Caco-2 (cell line): ENCODE measurements around the gene HINT1. TPM values are rescaled to one million over a fixed set of nuclear protein-coding genes. Genes with fewer than 3 reads are reported as not detected.

ENCODE experiments used
- BruUV-seq: library from RNA; stranded (reverse); fragments of 400-500 nt; replicated peaks from 2 replicates; lab custom pipeline; 2021; lab: Mats Ljungman, UMichigan
- CTCF ChIA-PET: fragments of 300-600 bp; sonication (Branson Sonifier 250); formaldehyde crosslinking; loops from one replicate; lab custom pipeline; 2022; ENCODE audit warnings: antibody characterized with exemption; lab: Charles Lee
- POLR2A ChIA-PET: fragments of 300-600 bp; sonication (Branson Sonifier 250); formaldehyde crosslinking; loops from one replicate; lab custom pipeline; 2022; ENCODE audit warnings: antibody characterized with exemption; lab: Charles Lee
- DNase-seq, 2 experiments: peaks; one replicate each; pipeline versions ENCODE4 v3.0.0 to v3.0.0-alpha.2; 2020 to 2022
- H3K27me3 ChIP-seq: replicated peaks from 2 replicates; pipeline ENCODE4 v1.6.0; 2011; ENCODE audit warnings: low read length; ENCODE audit not compliant: control insufficient read depth, insufficient read depth
- H3K36me3 ChIP-seq: 2 replicates; pipeline ENCODE4 v1.5.1; 2011; ENCODE audit warnings: low read length; ENCODE audit not compliant: control insufficient read depth, insufficient read depth
- H3K4me1 ChIP-seq: fragments of 250-450 bp; sonication (Bioruptor Pico); 2 replicates; pipeline ENCODE4 v1.5.1; 2020; ENCODE audit warnings: mild to moderate bottlenecking
- H3K4me3 ChIP-seq: 2 replicates; pipeline ENCODE4 v1.5.1; 2011; ENCODE audit warnings: low read depth, mild to moderate bottlenecking, control low read depth, low read length
- H3K9me3 ChIP-seq: fragments of 250-450 bp; sonication (Bioruptor Pico); 2 replicates; pipeline ENCODE4 v1.5.1; 2020; ENCODE audit warnings: mild to moderate bottlenecking, moderate library complexity
- H3K27ac Mint-ChIP-seq: one replicate; pipeline ENCODE4 v1.8.0; 2022; ENCODE audit warnings: mixed read lengths; ENCODE audit not compliant: unreplicated experiment
- H3K27me3 Mint-ChIP-seq: one replicate; pipeline ENCODE4 v1.8.0; 2022; ENCODE audit warnings: mixed read lengths; ENCODE audit not compliant: insufficient read depth, unreplicated experiment
- H3K36me3 Mint-ChIP-seq: one replicate; pipeline ENCODE4 v1.8.0; 2022; ENCODE audit warnings: mild to moderate bottlenecking, mixed read lengths; ENCODE audit not compliant: insufficient read depth, unreplicated experiment
- H3K4me1 Mint-ChIP-seq: one replicate; pipeline ENCODE4 v1.8.0; 2022; ENCODE audit warnings: low read depth, mixed read lengths; ENCODE audit not compliant: unreplicated experiment
- H3K4me3 Mint-ChIP-seq: one replicate; pipeline ENCODE4 v1.8.0; 2022; ENCODE audit warnings: mild to moderate bottlenecking, moderate library complexity, mixed read lengths; ENCODE audit not compliant: unreplicated experiment
- H3K9me3 Mint-ChIP-seq: one replicate; pipeline ENCODE4 v1.8.0; 2022; ENCODE audit warnings: mixed read lengths; ENCODE audit not compliant: unreplicated experiment
- intact Hi-C: fragments of 100-400 bp; cut with micrococcal nuclease; formaldehyde crosslinking; loops from one replicate; pipeline ENCODE4 v1.10.0; 2022; ENCODE audit not compliant: unreplicated experiment
- total RNA-seq: library from RNA; stranded (reverse); gene quantifications from 2 replicates; pipeline ENCODE4 v1.2.3, GENCODE V29; 2022
- TF ChIP-seq, protein P1 (sequence below), 2 experiments: fragments of 200-600 bp in 1 of 2; IDR thresholded peaks; 1 replicate in 1 of 2; 2 replicates in 1 of 2; pipeline versions ENCODE4 v1.5.1 to v1.8.0; 2011 to 2022; ENCODE audit warnings: antibody characterized with exemption in 1 of 2, control low read depth in 1 of 2, inconsistent platforms in 1 of 2, low read depth in 1 of 2, low read length in 1 of 2, mild to moderate bottlenecking in 1 of 2, moderate library complexity in 1 of 2; ENCODE audit not compliant: insufficient read depth in 1 of 2, severe bottlenecking in 1 of 2, unreplicated experiment in 1 of 2

The HINT1 gene
- total RNA-seq, 1 experiment from 2014 or later: 228 TPM

DNA sequence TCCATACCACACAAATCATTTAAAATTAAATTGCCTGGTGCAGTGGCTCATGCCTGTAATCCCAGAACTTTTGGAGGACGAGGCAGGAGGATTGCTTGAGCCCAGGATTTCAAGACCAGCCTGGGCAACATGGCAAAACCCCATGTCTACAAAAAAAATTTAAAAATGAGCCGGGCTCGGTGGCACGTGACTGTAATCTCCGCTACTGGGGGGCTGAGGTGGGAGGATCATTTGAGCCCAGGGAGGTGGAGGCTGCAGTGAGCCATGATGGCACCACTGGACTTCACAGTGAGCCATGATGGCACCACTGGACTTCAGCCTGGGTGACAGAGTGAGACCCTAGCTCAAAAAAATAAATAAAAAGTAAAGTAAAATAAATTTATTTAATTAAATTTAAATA, 46.6 kb upstream of the HINT1 start:
- BruUV-seq: no TSS peak
- Mint-ChIP-seq H3K9me3 (no peaks in the 10 kb centered on the region), H3K4me1 (no peaks in the 10 kb centered on the region), H3K27ac (no peak overlapping the region), H3K36me3 (no peaks in the 10 kb centered on the region), H3K4me3 (no peak overlapping the region), H3K27me3 (no peaks in the 10 kb centered on the region)
- Histone ChIP-seq H3K4me3 (no peak overlapping the region), H3K27me3 (no peaks in the 10 kb centered on the region), H3K36me3 (no peaks in the 10 kb centered on the region), H3K4me1 (no peaks in the 10 kb centered on the region), H3K9me3 (no peaks in the 10 kb centered on the region)
- ChIA-PET POLR2A (no interaction called here), CTCF (no interaction called here)
- TF ChIP-seq, protein P1, sequence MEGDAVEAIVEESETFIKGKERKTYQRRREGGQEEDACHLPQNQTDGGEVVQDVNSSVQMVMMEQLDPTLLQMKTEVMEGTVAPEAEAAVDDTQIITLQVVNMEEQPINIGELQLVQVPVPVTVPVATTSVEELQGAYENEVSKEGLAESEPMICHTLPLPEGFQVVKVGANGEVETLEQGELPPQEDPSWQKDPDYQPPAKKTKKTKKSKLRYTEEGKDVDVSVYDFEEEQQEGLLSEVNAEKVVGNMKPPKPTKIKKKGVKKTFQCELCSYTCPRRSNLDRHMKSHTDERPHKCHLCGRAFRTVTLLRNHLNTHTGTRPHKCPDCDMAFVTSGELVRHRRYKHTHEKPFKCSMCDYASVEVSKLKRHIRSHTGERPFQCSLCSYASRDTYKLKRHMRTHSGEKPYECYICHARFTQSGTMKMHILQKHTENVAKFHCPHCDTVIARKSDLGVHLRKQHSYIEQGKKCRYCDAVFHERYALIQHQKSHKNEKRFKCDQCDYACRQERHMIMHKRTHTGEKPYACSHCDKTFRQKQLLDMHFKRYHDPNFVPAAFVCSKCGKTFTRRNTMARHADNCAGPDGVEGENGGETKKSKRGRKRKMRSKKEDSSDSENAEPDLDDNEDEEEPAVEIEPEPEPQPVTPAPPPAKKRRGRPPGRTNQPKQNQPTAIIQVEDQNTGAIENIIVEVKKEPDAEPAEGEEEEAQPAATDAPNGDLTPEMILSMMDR (IDR thresholded peaks at IDR 0.05; ENCODE audit: insufficient read depth in 1 of 2, low read depth in 1 of 2, low read length in 1 of 2, severe bottlenecking in 1 of 2, unreplicated experiment in 1 of 2): no peak
- intact Hi-C loops: no loop called here
- DNase-seq: no peak

DNA sequence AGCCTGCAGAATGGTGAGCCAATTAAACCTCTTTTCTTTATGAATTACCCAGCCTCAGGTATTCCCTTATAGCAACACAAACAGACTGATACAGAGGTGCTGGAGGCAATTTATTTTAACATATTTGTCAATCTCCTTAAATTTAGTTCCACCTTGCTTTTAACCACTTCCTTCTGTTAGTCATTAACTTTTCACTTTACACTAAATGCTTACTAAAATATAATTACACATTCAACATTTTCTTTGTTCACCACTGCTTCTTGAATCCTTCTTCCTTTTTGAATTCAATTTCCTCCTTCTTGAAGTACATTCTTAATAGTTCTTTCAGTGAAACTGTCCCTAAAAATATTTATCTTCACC, 45.1 kb upstream of the HINT1 start:
- intact Hi-C loops: no loop called here
- H3K27me3 ChIP-seq: no peaks in the 10 kb centered on the region
- H3K4me3 Mint-ChIP-seq: no peak overlapping the region
- H3K4me1 ChIP-seq: no peaks in the 10 kb centered on the region
- no peak overlapping the region for H3K4me3 ChIP-seq
- DNase-seq: no peak
- TF ChIP-seq, protein P1 (IDR thresholded peaks at IDR 0.05; ENCODE audit: insufficient read depth in 1 of 2, low read depth in 1 of 2, low read length in 1 of 2, severe bottlenecking in 1 of 2, unreplicated experiment in 1 of 2): no peak
- ChIA-PET CTCF (no interaction called here), POLR2A (no interaction called here)
- H3K9me3 ChIP-seq: no peaks in the 10 kb centered on the region
- H3K36me3 ChIP-seq: no peaks in the 10 kb centered on the region
- no peaks in the 10 kb centered on the region for H3K4me1 Mint-ChIP-seq
- no peaks in the 10 kb centered on the region for H3K9me3 Mint-ChIP-seq
- no peaks in the 10 kb centered on the region for H3K36me3 Mint-ChIP-seq
- no peaks in the 10 kb centered on the region for H3K27me3 Mint-ChIP-seq
- no TSS peak for BruUV-seq
- H3K27ac Mint-ChIP-seq: no peak overlapping the region

DNA sequence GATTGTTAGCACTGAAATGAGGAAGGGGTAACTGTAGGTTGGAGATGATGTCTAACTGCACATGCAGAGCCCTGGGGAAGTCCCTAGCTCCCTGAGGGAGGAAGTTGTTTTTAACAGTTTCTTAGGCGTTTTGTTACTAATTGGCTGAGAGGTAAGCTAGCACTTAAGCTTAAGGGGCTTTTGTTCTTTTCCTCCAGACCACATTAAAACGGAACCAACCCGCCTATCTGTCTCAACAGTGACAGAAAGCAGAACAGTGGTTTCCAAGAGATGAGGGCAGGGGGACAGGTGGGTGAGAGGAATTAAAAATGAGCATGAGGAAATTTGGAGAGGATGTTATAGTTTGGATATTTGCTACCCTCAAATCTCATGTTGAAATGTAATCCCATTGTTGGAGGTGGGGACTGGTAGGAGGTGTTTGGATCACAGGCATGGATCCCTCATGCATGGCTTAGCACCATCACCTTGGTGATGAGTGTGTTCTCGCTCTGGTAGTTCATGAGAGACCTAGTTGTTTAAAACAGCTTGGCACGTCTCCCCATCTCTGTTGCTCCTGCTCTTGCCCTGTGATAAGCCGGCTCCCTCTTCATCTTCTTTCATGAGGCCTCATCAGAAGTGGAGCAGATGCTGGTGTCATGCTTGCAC, 44.6 kb upstream of the HINT1 start:
- no peaks in the 10 kb centered on the region for H3K4me1 ChIP-seq
- no peak for DNase-seq
- Mint-ChIP-seq H3K4me3 (no peak overlapping the region), H3K9me3 (no peaks in the 10 kb centered on the region), H3K27ac (no peak overlapping the region), H3K36me3 (no peaks in the 10 kb centered on the region), H3K4me1 (no peaks in the 10 kb centered on the region), H3K27me3 (no peaks in the 10 kb centered on the region)
- H3K27me3 ChIP-seq: no peaks in the 10 kb centered on the region
- no TSS peak for BruUV-seq
- H3K36me3 ChIP-seq: no peaks in the 10 kb centered on the region
- intact Hi-C loops: no loop called here
- TF ChIP-seq, protein P1 (IDR thresholded peaks at IDR 0.05; ENCODE audit: insufficient read depth in 1 of 2, low read depth in 1 of 2, low read length in 1 of 2, severe bottlenecking in 1 of 2, unreplicated experiment in 1 of 2): no peak
- ChIA-PET POLR2A (no interaction called here), CTCF (no interaction called here)
- H3K4me3 ChIP-seq: no peak overlapping the region
- no peaks in the 10 kb centered on the region for H3K9me3 ChIP-seq
